ENCODE results near the gene ATP8B2. TPM values are rescaled to one million over a fixed set of nuclear protein-coding genes. Genes with fewer than 3 reads are reported as not detected.
"Not testable (repeated sequence)": the region's sequence is repeated elsewhere in the genome, so short reads cannot be mapped to it uniquely, and the experiment has no call there.

ATP8B2 gene
- polyA plus RNA-seq, 1 donor (not counting 4 experiments of a cell fraction or from before 2014, with no cell fraction given): 12.5 TPM

GRCh38 chr1:154320882-154321608 lies 4.3 kb upstream of the ATP8B2 start, which contains the start of gene AQP10:
AQP10 (plus strand) TSS chr1:154321093; CDS start chr1:154321156, 63 bp downstream.
- H3K27ac ChIP-seq (ENCODE audit: control insufficient read depth, insufficient read depth, low read length): peak within 1 kb of the TSS; percentile 40
- H3K9me1 ChIP-seq (ENCODE audit: control insufficient read depth, extremely low read depth, insufficient read depth, low read length): no peaks in the 10 kb centered on the region
- no peaks in the 10 kb centered on the region for H3K27me3 ChIP-seq (ENCODE audit: control insufficient read depth, extremely low read depth, insufficient read depth, low read length)
- TF ChIP-seq EZH2 (IDR thresholded peaks at IDR 0.05; ENCODE audit: low read length): no peak
- no peak for TF ChIP-seq CTCF (optimal IDR thresholded peaks at IDR 0.05 in 1 of 3, IDR thresholded peaks at IDR 0.05 in 1 of 3, conservative IDR thresholded peaks at IDR 0.05 in 1 of 3; ENCODE audit: extremely low read depth in 1 of 3, insufficient read depth in 2 of 3, low read length in 3 of 3)
- no peak for DNase-seq (ENCODE audit: low read depth, low spot score)
- dilution Hi-C loops (cut with MboI; ENCODE audit: extremely low pct_ligation_motif_present, low sequenced_read_pairs): no loop called here
- no peaks in the 10 kb centered on the region for H3K79me2 ChIP-seq (ENCODE audit: control insufficient read depth, insufficient read depth, low read length)
- peak within 1 kb of the TSS; percentile 37 for H3K9ac ChIP-seq (ENCODE audit: control insufficient read depth, extremely low read depth, insufficient read depth, low read length)
- H3K4me3 ChIP-seq (ENCODE audit: control insufficient read depth in 2 of 3, extremely low read depth in 1 of 3, insufficient read depth in 2 of 3, low read depth in 1 of 3, low read length in 3 of 3): peak within 1 kb of the TSS in 2 of 3 experiments; percentile 25 to 43
- H4K20me1 ChIP-seq (ENCODE audit: control insufficient read depth, extremely low read depth, insufficient read depth, low read length): no peaks in the 10 kb centered on the region
- no peaks in the 10 kb centered on the region for H3K9me3 ChIP-seq (ENCODE audit: control insufficient read depth, low read depth, low read length)
- H2AFZ ChIP-seq (ENCODE audit: control insufficient read depth, low read length): peak within 1 kb of the TSS; percentile 85
- no peaks in the 10 kb centered on the region for H3K36me3 ChIP-seq (ENCODE audit: control insufficient read depth in 2 of 2, extremely low read depth in 1 of 2, insufficient read depth in 2 of 2, low read length in 2 of 2)
- peaks cover 12% of the 10 kb centered on the region for H3K4me1 ChIP-seq (ENCODE audit: control insufficient read depth, extremely low read depth, insufficient read depth, low read length)
- peak; percentile 86 for FAIRE-seq
- H3K4me2 ChIP-seq (ENCODE audit: control insufficient read depth, extremely low read depth, insufficient read depth, low read depth, low read length): peak within 1 kb of the TSS; percentile 76

- H3K9ac ChIP-seq (ENCODE audit: control insufficient read depth, extremely low read depth, insufficient read depth, low read length); H3K9me3 ChIP-seq (ENCODE audit: control insufficient read depth, low read depth, low read length); H3K4me3 ChIP-seq (ENCODE audit: control insufficient read depth in 2 of 3, extremely low read depth in 1 of 3, insufficient read depth in 2 of 3, low read depth in 1 of 3, low read length in 3 of 3); H4K20me1 ChIP-seq (ENCODE audit: control insufficient read depth, extremely low read depth, insufficient read depth, low read length); H3K79me2 ChIP-seq (ENCODE audit: control insufficient read depth, insufficient read depth, low read length); H3K4me2 ChIP-seq (ENCODE audit: control insufficient read depth, extremely low read depth, insufficient read depth, low read depth, low read length); H3K27ac ChIP-seq (ENCODE audit: control insufficient read depth, insufficient read depth, low read length); FAIRE-seq; dilution Hi-C loops (cut with MboI; ENCODE audit: extremely low pct_ligation_motif_present, low sequenced_read_pairs); DNase-seq (ENCODE audit: low read depth, low spot score); H2AFZ ChIP-seq (ENCODE audit: control insufficient read depth, low read length); H3K9me1 ChIP-seq (ENCODE audit: control insufficient read depth, extremely low read depth, insufficient read depth, low read length); H3K36me3 ChIP-seq (ENCODE audit: control insufficient read depth in 2 of 2, extremely low read depth in 1 of 2, insufficient read depth in 2 of 2, low read length in 2 of 2); H3K27me3 ChIP-seq (ENCODE audit: control insufficient read depth, extremely low read depth, insufficient read depth, low read length): not testable (repeated sequence)
- peaks cover 16% of the 10 kb centered on the region for H3K4me1 ChIP-seq (ENCODE audit: control insufficient read depth, extremely low read depth, insufficient read depth, low read length)
Measured at GRCh38 chr1:154321609-154321934, 3.8 kb upstream of the ATP8B2 start.

GRCh38 chr1:154323493-154323892 lies 1.8 kb upstream of the ATP8B2 start:
- no peaks in the 10 kb centered on the region for H3K79me2 ChIP-seq (ENCODE audit: control insufficient read depth, insufficient read depth, low read length)
- FAIRE-seq (no peak), DNase-seq (ENCODE audit: low read depth, low spot score) (no peak)
- H4K20me1 ChIP-seq (ENCODE audit: control insufficient read depth, extremely low read depth, insufficient read depth, low read length): no peaks in the 10 kb centered on the region
- no peaks in the 10 kb centered on the region for H3K36me3 ChIP-seq (ENCODE audit: control insufficient read depth in 2 of 2, extremely low read depth in 1 of 2, insufficient read depth in 2 of 2, low read length in 2 of 2)
- no peak for TF ChIP-seq CTCF (optimal IDR thresholded peaks at IDR 0.05 in 1 of 3, IDR thresholded peaks at IDR 0.05 in 1 of 3, conservative IDR thresholded peaks at IDR 0.05 in 1 of 3; ENCODE audit: extremely low read depth in 1 of 3, insufficient read depth in 2 of 3, low read length in 3 of 3)
- TF ChIP-seq EZH2 (IDR thresholded peaks at IDR 0.05; ENCODE audit: low read length): no peak
- H3K9me1 ChIP-seq (ENCODE audit: control insufficient read depth, extremely low read depth, insufficient read depth, low read length): no peaks in the 10 kb centered on the region
- no peaks in the 10 kb centered on the region for H3K27me3 ChIP-seq (ENCODE audit: control insufficient read depth, extremely low read depth, insufficient read depth, low read length)
- peaks cover 32% of the 10 kb centered on the region for H3K4me1 ChIP-seq (ENCODE audit: control insufficient read depth, extremely low read depth, insufficient read depth, low read length)
- H3K9ac ChIP-seq (ENCODE audit: control insufficient read depth, extremely low read depth, insufficient read depth, low read length): no peak overlapping the region
- no peaks in the 10 kb centered on the region for H3K9me3 ChIP-seq (ENCODE audit: control insufficient read depth, low read depth, low read length)
- H3K4me3 ChIP-seq (ENCODE audit: control insufficient read depth in 2 of 3, extremely low read depth in 1 of 3, insufficient read depth in 2 of 3, low read depth in 1 of 3, low read length in 3 of 3): no peak overlapping the region
- H2AFZ ChIP-seq (ENCODE audit: control insufficient read depth, low read length): no peak overlapping the region
- H3K4me2 ChIP-seq (ENCODE audit: control insufficient read depth, extremely low read depth, insufficient read depth, low read depth, low read length): no peak overlapping the region
- H3K27ac ChIP-seq (ENCODE audit: control insufficient read depth, insufficient read depth, low read length): no peak overlapping the region
- dilution Hi-C loops (cut with MboI; ENCODE audit: extremely low pct_ligation_motif_present, low sequenced_read_pairs): no loop called here
